Neural progenitor cell (in vitro differentiated cells): ENCODE data around the gene NBEAL2. TPM values are rescaled to one million over a fixed set of nuclear protein-coding genes. Genes with fewer than 3 reads are reported as not detected.

Experiments used
- DNase-seq: peaks from one replicate; pipeline ENCODE4 v3.0.0-alpha.2; 2016; ENCODE audit warnings: low spot score
- H2AFZ ChIP-seq: fragments of 200-600 bp; sonication (generic); replicated peaks from 2 replicates; pipeline ENCODE4 v1.6.1; 2016; ENCODE audit warnings: antibody characterized with exemption
- H3F3A ChIP-seq: fragments of 200-600 bp; sonication (generic); 2 replicates; pipeline ENCODE4 v1.6.1; 2016; ENCODE audit warnings: antibody characterized with exemption, low read depth
- H3K27ac ChIP-seq: fragments of 200-600 bp; sonication (generic); 2 replicates; pipeline ENCODE4 v1.5.1; 2016; ENCODE audit warnings: mild to moderate bottlenecking
- H3K27me3 ChIP-seq: fragments of 200-600 bp; sonication (generic); 2 replicates; pipeline ENCODE4 v1.6.1; 2016; ENCODE audit warnings: mild to moderate bottlenecking, moderate library complexity
- H3K36me3 ChIP-seq: fragments of 200-600 bp; sonication (generic); 2 replicates; pipeline ENCODE4 v1.5.1; 2016
- H3K4me1 ChIP-seq: fragments of 200-600 bp; sonication (generic); 2 replicates; pipeline ENCODE4 v1.6.1; 2016; ENCODE audit warnings: mixed run types
- H3K4me2 ChIP-seq: fragments of 200-600 bp; sonication (generic); 2 replicates; pipeline ENCODE4 v1.6.1; 2016
- H3K4me3 ChIP-seq: fragments of 200-600 bp; sonication (generic); 2 replicates; pipeline ENCODE4 v1.5.1; 2016
- H3K79me2 ChIP-seq: fragments of 200-600 bp; sonication (generic); 2 replicates; pipeline ENCODE4 v1.6.1; 2016; ENCODE audit warnings: low read depth
- H3K9ac ChIP-seq: fragments of 200-600 bp; sonication (generic); 2 replicates; pipeline ENCODE4 v1.6.1; 2016
- H3K9me3 ChIP-seq: fragments of 200-600 bp; sonication (generic); 2 replicates; pipeline ENCODE4 v1.5.1; 2016; ENCODE audit warnings: low read depth
- H4K20me1 ChIP-seq: fragments of 200-600 bp; sonication (generic); 2 replicates; pipeline ENCODE4 v1.6.1; 2016; ENCODE audit warnings: low read depth
- H3K27ac Mint-ChIP-seq: 3 replicates; pipeline ENCODE4 v1.8.0; 2021; ENCODE audit warnings: mixed read lengths
- H3K27me3 Mint-ChIP-seq: 2 replicates; pipeline ENCODE4 v1.8.0; 2022; ENCODE audit warnings: low read depth, mild to moderate bottlenecking, inconsistent platforms, moderate library complexity, mixed read lengths; ENCODE audit not compliant: insufficient read depth
- H3K36me3 Mint-ChIP-seq: 3 replicates; pipeline ENCODE4 v1.8.0; 2021; ENCODE audit warnings: mixed read lengths
- H3K4me1 Mint-ChIP-seq: 3 replicates; pipeline ENCODE4 v1.8.0; 2021; ENCODE audit warnings: mixed read lengths
- H3K4me3 Mint-ChIP-seq: 3 replicates; pipeline ENCODE4 v1.8.0; 2021; ENCODE audit warnings: mild to moderate bottlenecking, moderate library complexity, mixed read lengths
- H3K9me3 Mint-ChIP-seq: 3 replicates; pipeline ENCODE4 v1.8.0; 2020; ENCODE audit warnings: mixed read lengths
- EZH2 ChIP-seq: fragments of 200-600 bp; sonication (generic); IDR thresholded peaks from 2 replicates; pipeline ENCODE4 v1.6.1; 2017; ENCODE audit warnings: antibody characterized with exemption, mild to moderate bottlenecking, moderate library complexity
- EZH2phosphoT487 ChIP-seq: fragments of 200-600 bp; sonication (generic); IDR thresholded peaks from 2 replicates; pipeline ENCODE4 v1.6.1; 2017; ENCODE audit warnings: antibody characterized with exemption
- total RNA-seq: library from RNA; depleted of rRNA; stranded (reverse); fragments of >200 nt; gene quantifications from 2 replicates; pipeline ENCODE4 v1.2.3, GENCODE V29; 2015; ENCODE audit warnings: low replicate concordance
- TF ChIP-seq, protein P1 (sequence below): fragments of 200-600 bp; sonication (generic); IDR thresholded peaks from 2 replicates; pipeline ENCODE4 v1.5.1; 2017; ENCODE audit warnings: antibody characterized with exemption, mild to moderate bottlenecking

Gene NBEAL2
- total RNA-seq, 1 donor from 2014 or later, result 6.3 TPM

DNA sequence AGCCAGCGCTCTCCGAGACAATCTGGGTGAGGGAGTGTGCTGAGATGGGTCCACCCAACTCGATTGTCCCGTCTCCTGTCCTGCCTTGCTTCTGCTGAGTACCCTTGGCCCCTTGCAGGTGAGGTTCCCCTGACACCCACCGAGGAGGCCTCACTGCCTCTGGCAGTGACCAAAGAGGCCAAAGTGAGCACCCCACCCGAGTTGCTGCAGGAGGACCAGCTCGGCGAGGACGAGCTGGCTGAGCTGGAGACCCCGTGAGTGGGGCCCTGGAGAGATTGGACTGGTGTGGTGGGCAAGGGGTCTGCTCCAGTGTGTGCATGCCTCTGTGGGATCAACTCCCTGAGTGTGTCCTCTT is 23.6 kb downstream of the NBEAL2 start:
- Histone ChIP-seq H3K36me3 (no peaks in the 10 kb centered on the region), H4K20me1 (no peaks in the 10 kb centered on the region), H3K4me3 (no peak overlapping the region), H2AFZ (no peak overlapping the region), H3K79me2 (no peaks in the 10 kb centered on the region), H3K4me1 (no peaks in the 10 kb centered on the region), H3F3A (no peaks in the 10 kb centered on the region), H3K9ac (no peak overlapping the region), H3K9me3 (no peaks in the 10 kb centered on the region), H3K4me2 (no peak overlapping the region), H3K27ac (no peak overlapping the region), H3K27me3 (no peaks in the 10 kb centered on the region)
- Mint-ChIP-seq H3K27ac (no peak overlapping the region), H3K36me3 (no peaks in the 10 kb centered on the region), H3K4me1 (peaks cover 3% of the 10 kb centered on the region), H3K9me3 (no peaks in the 10 kb centered on the region), H3K4me3 (no peak overlapping the region), H3K27me3 (peaks cover 2% of the 10 kb centered on the region)
- DNase-seq, result no peak
- no peak for TF ChIP-seq EZH2phosphoT487
- TF ChIP-seq, protein P1, sequence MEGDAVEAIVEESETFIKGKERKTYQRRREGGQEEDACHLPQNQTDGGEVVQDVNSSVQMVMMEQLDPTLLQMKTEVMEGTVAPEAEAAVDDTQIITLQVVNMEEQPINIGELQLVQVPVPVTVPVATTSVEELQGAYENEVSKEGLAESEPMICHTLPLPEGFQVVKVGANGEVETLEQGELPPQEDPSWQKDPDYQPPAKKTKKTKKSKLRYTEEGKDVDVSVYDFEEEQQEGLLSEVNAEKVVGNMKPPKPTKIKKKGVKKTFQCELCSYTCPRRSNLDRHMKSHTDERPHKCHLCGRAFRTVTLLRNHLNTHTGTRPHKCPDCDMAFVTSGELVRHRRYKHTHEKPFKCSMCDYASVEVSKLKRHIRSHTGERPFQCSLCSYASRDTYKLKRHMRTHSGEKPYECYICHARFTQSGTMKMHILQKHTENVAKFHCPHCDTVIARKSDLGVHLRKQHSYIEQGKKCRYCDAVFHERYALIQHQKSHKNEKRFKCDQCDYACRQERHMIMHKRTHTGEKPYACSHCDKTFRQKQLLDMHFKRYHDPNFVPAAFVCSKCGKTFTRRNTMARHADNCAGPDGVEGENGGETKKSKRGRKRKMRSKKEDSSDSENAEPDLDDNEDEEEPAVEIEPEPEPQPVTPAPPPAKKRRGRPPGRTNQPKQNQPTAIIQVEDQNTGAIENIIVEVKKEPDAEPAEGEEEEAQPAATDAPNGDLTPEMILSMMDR, result no peak
- no peak for TF ChIP-seq EZH2

DNA sequence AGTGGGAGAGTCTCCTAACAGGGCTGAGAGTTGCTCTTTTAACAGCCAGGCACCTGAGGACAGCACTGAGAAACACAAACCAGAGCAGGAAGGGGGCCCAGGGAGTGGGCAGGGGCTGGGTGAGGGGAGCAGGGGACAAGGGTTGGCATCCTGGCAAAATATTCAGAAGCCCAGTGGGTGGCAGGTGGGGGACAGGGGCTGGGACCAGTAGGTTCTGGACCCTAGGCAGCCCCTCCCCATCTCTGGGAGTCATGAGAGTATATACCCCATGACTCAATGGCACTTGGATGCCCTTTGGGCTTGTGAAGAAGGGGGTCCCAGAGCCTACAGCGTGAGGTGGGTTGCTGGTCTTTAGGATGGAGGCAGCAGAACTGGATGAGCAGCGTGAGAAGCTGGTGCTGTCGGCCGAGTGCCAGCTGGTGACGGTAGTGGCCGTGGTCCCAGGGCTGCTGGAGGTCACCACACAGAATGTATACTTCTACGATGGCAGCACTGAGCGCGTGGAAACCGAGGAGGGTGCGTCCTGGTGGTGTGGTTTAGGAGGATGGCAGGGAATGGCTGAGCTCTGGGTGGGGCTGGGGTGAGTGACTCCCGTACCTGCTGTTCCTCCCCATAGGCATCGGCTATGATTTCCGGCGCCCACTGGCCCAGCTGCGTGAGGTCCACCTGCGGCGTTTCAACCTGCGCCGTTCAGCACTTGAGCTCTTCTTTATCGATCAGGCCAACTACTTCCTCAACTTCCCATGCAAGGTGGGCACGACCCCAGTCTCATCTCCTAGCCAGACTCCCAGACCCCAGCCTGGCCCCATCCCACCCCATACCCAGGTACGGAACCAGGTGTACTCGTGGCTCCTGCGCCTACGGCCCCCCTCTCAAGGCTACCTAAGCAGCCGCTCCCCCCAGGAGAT is 24.2 kb downstream of the NBEAL2 start:
- Histone ChIP-seq H3K79me2 (no peaks in the 10 kb centered on the region), H3K4me3 (no peak overlapping the region), H2AFZ (no peak overlapping the region), H3K27me3 (no peaks in the 10 kb centered on the region), H4K20me1 (no peaks in the 10 kb centered on the region), H3K4me1 (no peaks in the 10 kb centered on the region), H3K9ac (no peak overlapping the region), H3K27ac (no peak overlapping the region), H3K4me2 (no peak overlapping the region), H3K9me3 (no peaks in the 10 kb centered on the region), H3K36me3 (no peaks in the 10 kb centered on the region), H3F3A (peaks cover 3% of the 10 kb centered on the region)
- Mint-ChIP-seq H3K27me3 (peaks cover 2% of the 10 kb centered on the region), H3K4me1 (peaks cover 2% of the 10 kb centered on the region), H3K27ac (no peak overlapping the region), H3K4me3 (no peak overlapping the region), H3K9me3 (no peaks in the 10 kb centered on the region), H3K36me3 (no peaks in the 10 kb centered on the region)
- no peak for DNase-seq
- TF ChIP-seq, protein P1, result no peak
- TF ChIP-seq EZH2 (no peak), EZH2phosphoT487 (no peak)

DNA sequence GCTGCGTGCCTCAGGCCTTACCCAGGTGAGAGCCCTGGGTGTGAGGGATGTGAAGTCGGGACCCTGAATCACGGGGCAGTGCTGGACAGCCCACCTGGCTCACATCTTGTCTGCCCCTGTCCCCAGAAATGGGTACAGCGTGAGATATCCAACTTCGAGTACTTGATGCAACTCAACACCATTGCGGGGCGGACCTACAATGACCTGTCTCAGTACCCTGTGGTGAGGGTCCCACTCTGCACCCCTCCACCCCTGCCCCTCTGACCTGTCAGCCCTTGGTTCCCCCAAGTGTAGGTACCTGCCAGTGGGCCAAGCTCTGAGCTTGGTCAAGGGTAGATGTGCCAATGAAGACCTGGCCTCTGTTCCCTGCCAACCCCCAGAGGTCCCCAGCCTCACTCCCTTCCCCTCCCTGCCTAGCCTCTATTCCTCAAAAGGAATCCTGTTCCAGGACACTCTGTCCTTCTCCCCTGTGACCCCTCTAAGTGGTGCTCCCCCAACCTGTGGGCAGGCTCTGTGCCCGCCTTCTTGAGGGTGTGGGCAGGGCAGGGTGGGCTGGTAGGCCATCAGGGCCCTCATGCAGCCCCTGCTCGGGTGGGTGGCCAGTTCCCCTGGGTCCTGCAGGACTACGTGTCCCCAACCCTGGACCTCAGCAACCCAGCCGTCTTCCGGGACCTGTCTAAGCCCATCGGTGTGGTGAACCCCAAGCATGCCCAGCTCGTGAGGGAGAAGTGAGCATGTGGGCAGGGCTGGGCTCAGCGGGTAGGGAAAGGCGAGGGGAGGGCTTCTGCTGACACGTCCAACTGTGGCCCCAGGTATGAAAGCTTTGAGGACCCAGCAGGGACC is 25.1 kb downstream of the NBEAL2 start:
- Histone ChIP-seq H4K20me1 (no peaks in the 10 kb centered on the region), H3K9ac (no peak overlapping the region), H2AFZ (no peak overlapping the region), H3K4me3 (no peak overlapping the region), H3K36me3 (no peaks in the 10 kb centered on the region), H3F3A (peaks cover 9% of the 10 kb centered on the region), H3K9me3 (no peaks in the 10 kb centered on the region), H3K27ac (no peak overlapping the region), H3K27me3 (no peaks in the 10 kb centered on the region), H3K4me1 (no peaks in the 10 kb centered on the region), H3K79me2 (no peaks in the 10 kb centered on the region), H3K4me2 (no peak overlapping the region)
- Mint-ChIP-seq H3K27me3 (peaks cover 2% of the 10 kb centered on the region), H3K4me3 (no peak overlapping the region), H3K9me3 (no peaks in the 10 kb centered on the region), H3K36me3 (no peaks in the 10 kb centered on the region), H3K4me1 (peaks cover 3% of the 10 kb centered on the region), H3K27ac (no peak overlapping the region)
- TF ChIP-seq, protein P1, result no peak
- no peak for TF ChIP-seq EZH2phosphoT487
- no peak for TF ChIP-seq EZH2
- DNase-seq, result no peak
